T-cell (primary cell): ENCODE data around the gene FBXO47. TPM values are rescaled to one million over a fixed set of nuclear protein-coding genes. Genes with fewer than 3 reads are reported as not detected.

Source experiments
- ATAC-seq, 4 experiments: fragments of 200-7000 bp in 3 of 4; fragments of 150-1000 bp in 1 of 4; cut with Tn5 transposase; replicated peaks in 1 of 4; 1 replicate in 3 of 4; 2 replicates in 1 of 4; pipeline ENCODE4 v1.10.0; 2021; ENCODE audit warnings: moderate library complexity in 3 of 4, mild to moderate bottlenecking in 2 of 4, moderate number of reproducible peaks in 1 of 4
- CTCF ChIA-PET, 2 donors: fragments of 300-600 bp; sonication (Branson Sonifier 250); formaldehyde crosslinking; loops; one replicate each; lab custom pipeline; 2022; ENCODE audit warnings: antibody characterized with exemption in 2 of 2; lab: Charles Lee
- POLR2A ChIA-PET, 2 donors: fragments of 300-600 bp; sonication (Branson Sonifier 250); formaldehyde crosslinking; loops; one replicate each; lab custom pipeline; 2022; ENCODE audit warnings: antibody characterized with exemption in 2 of 2; lab: Charles Lee
- DNase-seq, 35 experiments: peaks; one replicate each; pipeline versions ENCODE4 v3.0.0 to v3.0.0-alpha.2; 2013 to 2023
- H3K27ac ChIP-seq: one replicate; pipeline ENCODE4 v1.5.1; 2013; ENCODE audit warnings: low read length
- H3K27me3 ChIP-seq, 2 experiments: replicated peaks in 1 of 2; 1 replicate in 1 of 2; 2 replicates in 1 of 2; pipeline versions ENCODE4 v1.6.1 to v1.7.0; 2013; ENCODE audit warnings: low read length in 1 of 2, mixed read lengths in 1 of 2; ENCODE audit not compliant: control insufficient read depth in 2 of 2, insufficient read depth in 2 of 2; ENCODE audit errors: extremely low read depth in 1 of 2
- H3K36me3 ChIP-seq, 2 donors: 1 replicate in 1 of 2; 2 replicates in 1 of 2; pipeline versions ENCODE4 v1.6.1 to v1.7.0; 2013; ENCODE audit warnings: low read length in 1 of 2; ENCODE audit not compliant: control insufficient read depth in 2 of 2, insufficient read depth in 1 of 2; ENCODE audit errors: extremely low read depth in 1 of 2
- H3K4me1 ChIP-seq, 2 experiments: 1 replicate in 1 of 2; 2 replicates in 1 of 2; pipeline versions ENCODE4 v1.6.1 to v1.7.0; 2013; ENCODE audit warnings: low read length in 2 of 2, mixed read lengths in 1 of 2; ENCODE audit not compliant: insufficient read depth in 2 of 2, control insufficient read depth in 1 of 2; ENCODE audit errors: extremely low read depth in 1 of 2
- H3K4me3 ChIP-seq, 2 donors: 1 replicate in 1 of 2; 2 replicates in 1 of 2; pipeline versions ENCODE4 v1.5.1 to v1.7.0; 2013; ENCODE audit warnings: mild to moderate bottlenecking in 2 of 2, low read length in 1 of 2, moderate library complexity in 1 of 2; ENCODE audit not compliant: control insufficient read depth in 1 of 2; ENCODE audit errors: extremely low read depth in 1 of 2
- H3K9me3 ChIP-seq: 2 replicates; pipeline ENCODE4 v1.7.0; 2013
- H3K27ac Mint-ChIP-seq, 2 donors: one replicate each; pipeline ENCODE4 v1.8.0; 2020 to 2021; ENCODE audit warnings: mild to moderate bottlenecking in 2 of 2, mixed read lengths in 2 of 2
- H3K27me3 Mint-ChIP-seq, 2 donors: one replicate each; pipeline ENCODE4 v1.8.0; 2021 to 2022; ENCODE audit warnings: mixed read lengths in 2 of 2
- H3K36me3 Mint-ChIP-seq: one replicate; pipeline ENCODE4 v1.8.0; 2021; ENCODE audit warnings: mixed read lengths
- H3K4me1 Mint-ChIP-seq, 3 donors: one replicate each; pipeline ENCODE4 v1.8.0; 2020 to 2022; ENCODE audit warnings: mixed read lengths in 3 of 3, mild to moderate bottlenecking in 1 of 3
- H3K4me3 Mint-ChIP-seq, 3 donors: one replicate each; pipeline ENCODE4 v1.8.0; 2020 to 2022; ENCODE audit warnings: mild to moderate bottlenecking in 3 of 3, mixed read lengths in 3 of 3, moderate library complexity in 3 of 3
- H3K9me3 Mint-ChIP-seq, 3 donors: one replicate each; pipeline ENCODE4 v1.8.0; 2020 to 2022; ENCODE audit warnings: mixed read lengths in 3 of 3
- WGBS: methylation state at CpG from one replicate; pipeline ENCODE4 v1.1.5; 2013; ENCODE audit warnings: missing lambda C conversion rate; ENCODE audit not compliant: insufficient coverage; 5-methylcytosine and 5-hydroxymethylcytosine counted together
- total RNA-seq, 35 experiments: library from RNA in 6 of 35; stranded (reverse) in 6 of 35; fragments of 120-200 nt in 1 of 35; gene quantifications; one replicate each; pipeline versions ENCODE4 v1.2.1 to v1.2.4 and lab custom pipeline; 2013 to 2026

The FBXO47 gene
- total RNA-seq, 5 donors from 2014 or later (not counting 1 experiment from before 2014, with no cell fraction given) = not detected

DNA sequence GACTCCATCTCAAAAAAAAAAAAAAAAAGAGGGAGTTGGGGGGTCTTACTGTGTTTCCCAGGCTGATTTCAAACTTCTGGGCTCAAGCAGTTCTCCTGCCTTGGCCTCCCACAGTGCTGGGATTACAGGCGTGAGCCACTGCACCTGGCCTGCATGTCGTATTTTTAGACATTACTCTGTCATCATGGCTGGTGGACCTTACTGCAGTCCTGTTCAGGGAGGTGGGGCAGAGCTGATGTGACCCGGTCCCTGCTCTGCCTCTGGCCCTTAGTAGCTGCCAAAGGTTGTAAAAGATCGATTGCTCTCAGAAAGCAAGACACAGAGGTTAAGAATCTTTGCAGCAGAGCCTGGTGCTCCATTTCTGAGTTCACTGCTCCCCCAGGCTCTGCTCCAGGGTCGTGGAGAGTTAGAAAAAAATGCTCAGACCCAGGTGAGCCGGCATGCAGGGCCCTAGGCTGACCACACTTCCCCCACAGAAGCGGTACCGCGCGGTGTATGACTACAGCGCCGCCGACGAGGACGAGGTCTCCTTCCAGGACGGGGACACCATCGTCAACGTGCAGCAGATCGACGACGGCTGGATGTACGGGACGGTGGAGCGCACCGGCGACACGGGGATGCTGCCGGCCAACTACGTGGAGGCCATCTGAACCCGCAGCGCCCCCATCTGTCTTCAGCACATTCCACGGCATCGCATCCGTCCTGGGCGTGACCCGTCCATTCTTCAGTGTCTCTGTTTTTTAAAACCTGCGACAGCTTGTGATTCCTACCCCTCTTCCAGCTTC lies 48.9 kb downstream of the FBXO47 start:
- Histone ChIP-seq H3K9me3 (no peaks in the 10 kb centered on the region), H3K36me3 (peaks cover 31 to 73% of the 10 kb centered on the region in 2 donors), H3K27me3 (no peaks in the 10 kb centered on the region), H3K4me1 (peaks cover 0 to 16% of the 10 kb centered on the region in 2 experiments), H3K27ac (no peak overlapping the region), H3K4me3 (no peak overlapping the region)
- ChIA-PET POLR2A (interaction anchor here in 1 of 2 donors (0.6 kb wide), 2 partner anchors 40 to 45 kb away, joined by 4 read pairs; no protein-coding TSS in a partner anchor), CTCF (interaction anchor here (0.6 kb wide), 2 partner anchors 48 to 250 kb away, joined by 3 to 5 read pairs; partner anchors contain the start of gene LASP1 (in 1 of the 2))
- Mint-ChIP-seq H3K4me1 (peaks cover 11 to 22% (median 17%) of the 10 kb centered on the region in 3 donors), H3K9me3 (no peaks in the 10 kb centered on the region), H3K27me3 (no peaks in the 10 kb centered on the region), H3K4me3 (no peak overlapping the region), H3K36me3 (peaks cover 39% of the 10 kb centered on the region), H3K27ac (no peak overlapping the region)
- 94% methylated on average over 32 of the region's 37 CpGs for WGBS
- DNase-seq (peak in 1 of 35 experiments; percentile 16), ATAC-seq (no peak)

DNA sequence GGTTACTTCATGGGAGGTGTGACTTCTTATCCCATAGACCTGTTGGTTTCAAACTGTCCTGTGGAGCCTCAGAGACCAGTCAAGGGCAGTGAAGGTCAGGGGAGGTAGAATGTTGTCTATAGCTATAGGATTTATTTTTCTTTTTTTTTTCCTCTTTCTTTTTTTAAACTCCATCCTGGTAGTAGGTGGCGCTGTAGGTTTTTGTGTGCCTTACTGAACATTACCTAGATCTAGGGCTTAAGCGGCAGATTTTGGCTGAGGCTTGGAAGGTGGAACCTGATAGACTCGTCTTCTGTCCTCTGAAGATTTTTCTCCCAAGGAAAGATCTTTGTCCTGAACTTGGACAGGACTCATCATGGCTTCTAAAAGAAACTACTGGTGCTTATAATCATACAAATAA lies 49.9 kb downstream of the FBXO47 start:
- peak in 1 of 35 experiments; percentile 2 for DNase-seq
- peaks cover 32 to 83% of the 10 kb centered on the region in 2 donors for H3K36me3 ChIP-seq
- Mint-ChIP-seq H3K27ac (peak overlapping the region; percentile 31 to 82), H3K36me3 (peaks cover 39% of the 10 kb centered on the region), H3K4me3 (no peak overlapping the region), H3K9me3 (no peaks in the 10 kb centered on the region), H3K27me3 (no peaks in the 10 kb centered on the region), H3K4me1 (peaks cover 13 to 25% (median 17%) of the 10 kb centered on the region in 3 donors)
- WGBS = no CpG with 5 or more reads among the region's 3 CpGs
- H3K9me3 ChIP-seq = no peaks in the 10 kb centered on the region
- H3K27ac ChIP-seq = no peak overlapping the region
- ChIA-PET CTCF (no interaction called here), POLR2A (interaction anchor here in 1 of 2 donors (0.6 kb wide), 1 partner anchor 46 kb away, joined by 4 read pairs; no protein-coding TSS in a partner anchor)
- H3K27me3 ChIP-seq = no peaks in the 10 kb centered on the region
- peaks cover 0 to 26% of the 10 kb centered on the region in 2 experiments for H3K4me1 ChIP-seq
- no peak overlapping the region for H3K4me3 ChIP-seq
- no peak for ATAC-seq

DNA sequence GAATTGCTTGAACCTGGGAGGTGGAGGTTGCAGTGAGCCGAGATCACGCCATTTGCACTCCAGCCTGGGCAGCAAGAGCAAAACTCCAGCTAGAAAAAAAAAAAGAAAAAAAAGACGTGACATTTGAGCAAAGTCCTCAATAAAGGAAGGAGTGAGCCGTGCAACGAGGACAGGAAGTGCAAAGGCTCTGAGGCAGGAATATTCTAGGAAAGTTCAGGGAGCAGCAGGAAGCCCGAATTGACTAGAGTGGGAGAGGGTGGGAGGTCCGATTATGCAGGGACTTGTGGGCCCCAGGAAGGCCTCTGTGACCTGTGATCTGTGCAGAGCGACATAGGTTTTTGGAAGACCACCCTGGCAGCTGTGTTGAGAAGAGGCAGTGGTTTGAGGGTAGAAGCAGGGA lies 50.4 kb downstream of the FBXO47 start:
- Mint-ChIP-seq H3K9me3 (no peaks in the 10 kb centered on the region), H3K27me3 (no peaks in the 10 kb centered on the region), H3K4me1 (peaks cover 13 to 24% (median 17%) of the 10 kb centered on the region in 3 donors), H3K36me3 (peaks cover 39% of the 10 kb centered on the region), H3K4me3 (no peak overlapping the region), H3K27ac (peak overlapping the region; percentile 31 to 82)
- Histone ChIP-seq H3K4me3 (no peak overlapping the region), H3K9me3 (no peaks in the 10 kb centered on the region), H3K4me1 (peaks cover 0 to 31% of the 10 kb centered on the region in 2 experiments), H3K27me3 (no peaks in the 10 kb centered on the region), H3K27ac (no peak overlapping the region), H3K36me3 (peaks cover 32 to 87% of the 10 kb centered on the region in 2 donors)
- ChIA-PET POLR2A (interaction anchor here in 1 of 2 donors (0.6 kb wide), 1 partner anchor 153 kb away, joined by 5 read pairs; no protein-coding TSS in a partner anchor), CTCF (interaction anchor here in 1 of 2 donors (0.7 kb wide), 1 partner anchor 115 kb away, joined by 3 read pairs; no protein-coding TSS in a partner anchor)
- no peak for DNase-seq
- ATAC-seq = no peak
- WGBS = 87% methylated on average over 8 of the region's 8 CpGs

DNA sequence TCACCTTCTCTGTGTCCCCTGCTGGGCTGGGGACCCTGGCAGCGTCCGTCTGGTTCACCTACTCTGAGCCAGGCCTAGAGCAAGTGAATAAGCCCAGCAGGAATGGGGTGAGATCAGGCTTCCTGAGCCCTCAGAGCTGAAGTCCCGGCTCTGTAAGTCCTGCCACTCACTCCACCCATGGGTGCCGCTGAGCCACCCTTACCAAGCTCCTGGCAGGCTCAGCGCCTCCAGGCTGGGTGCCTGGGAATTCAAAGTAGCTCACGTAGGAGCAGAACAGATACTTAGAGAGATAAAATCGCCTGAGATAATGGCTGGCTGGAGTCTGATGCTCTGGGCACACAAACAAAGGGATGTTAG lies 51.6 kb downstream of the FBXO47 start:
- ChIA-PET POLR2A (no interaction called here), CTCF (no interaction called here)
- H3K27ac ChIP-seq = no peak overlapping the region
- H3K27ac Mint-ChIP-seq = no peak overlapping the region
- no peaks in the 10 kb centered on the region for H3K9me3 ChIP-seq
- H3K9me3 Mint-ChIP-seq = no peaks in the 10 kb centered on the region
- H3K4me3 Mint-ChIP-seq = no peak overlapping the region
- peaks cover 0 to 39% of the 10 kb centered on the region in 2 experiments for H3K4me1 ChIP-seq
- H3K4me3 ChIP-seq = no peak overlapping the region
- DNase-seq = peak in 1 of 35 experiments; percentile 3
- ATAC-seq = no peak
- H3K36me3 ChIP-seq = peaks cover 32 to 88% of the 10 kb centered on the region in 2 donors
- peaks cover 39% of the 10 kb centered on the region for H3K36me3 Mint-ChIP-seq
- H3K27me3 Mint-ChIP-seq = no peaks in the 10 kb centered on the region
- H3K4me1 Mint-ChIP-seq = peaks cover 11 to 20% (median 17%) of the 10 kb centered on the region in 3 donors
- 97% methylated on average over 4 of the region's 7 CpGs for WGBS
- no peaks in the 10 kb centered on the region for H3K27me3 ChIP-seq

DNA sequence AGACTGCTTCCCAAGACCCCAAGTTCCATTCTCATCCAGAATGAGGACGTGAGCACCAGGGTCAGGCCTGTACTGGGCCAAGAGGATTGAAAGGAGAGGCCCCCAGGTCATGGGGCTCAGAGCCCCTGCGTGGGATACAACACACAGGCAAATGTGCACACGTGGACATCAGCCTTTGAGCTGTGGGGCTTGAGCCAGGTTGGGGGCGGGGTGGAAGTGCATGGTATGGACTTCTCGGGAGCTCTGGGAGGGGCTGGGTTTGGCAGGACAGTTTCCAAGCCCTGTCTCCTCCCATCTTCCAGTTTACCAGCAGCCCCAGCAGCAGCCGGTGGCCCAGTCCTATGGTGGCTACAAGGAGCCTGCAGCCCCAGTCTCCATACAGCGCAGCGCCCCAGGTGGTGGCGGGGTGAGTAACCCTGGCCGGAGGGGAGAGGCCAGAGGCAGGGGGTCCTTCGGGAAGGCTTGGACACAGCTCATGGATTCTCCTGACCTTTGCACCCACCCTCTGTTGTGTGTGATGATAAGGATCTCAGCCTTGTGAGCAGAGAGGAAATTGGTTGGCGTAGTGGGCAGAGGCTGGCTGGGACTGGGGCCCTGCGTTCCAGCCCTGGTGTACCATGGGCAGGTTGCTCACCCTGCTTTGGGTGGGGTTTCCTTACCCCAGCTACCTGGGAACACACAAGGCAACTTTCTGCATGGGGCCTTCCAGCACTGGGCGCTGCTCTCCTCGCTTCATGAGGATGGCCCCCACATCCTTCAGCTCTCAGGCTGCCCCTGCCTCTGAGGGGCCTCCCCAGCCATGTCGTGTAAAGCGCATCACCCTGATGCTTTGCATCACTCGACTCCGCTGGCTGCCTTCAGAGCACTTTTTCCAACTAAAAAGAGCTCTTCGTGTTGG lies 52.2 kb downstream of the FBXO47 start:
- H3K27ac Mint-ChIP-seq = peak overlapping the region in 1 of 2 donors; percentile 2
- H3K4me1 Mint-ChIP-seq = peaks cover 13 to 18% (median 13%) of the 10 kb centered on the region in 3 donors
- H3K36me3 Mint-ChIP-seq = peaks cover 35% of the 10 kb centered on the region
- H3K9me3 ChIP-seq = no peaks in the 10 kb centered on the region
- ChIA-PET POLR2A (no interaction called here), CTCF (no interaction called here)
- H3K4me3 ChIP-seq = no peak overlapping the region
- peaks cover 0 to 39% of the 10 kb centered on the region in 2 experiments for H3K4me1 ChIP-seq
- peak in 1 of 35 experiments; percentile 2 for DNase-seq
- ATAC-seq = no peak
- H3K9me3 Mint-ChIP-seq = no peaks in the 10 kb centered on the region
- peaks cover 34 to 81% of the 10 kb centered on the region in 2 donors for H3K36me3 ChIP-seq
- no peaks in the 10 kb centered on the region for H3K27me3 ChIP-seq
- no peak overlapping the region for H3K27ac ChIP-seq
- WGBS = 91% methylated on average over 8 of the region's 20 CpGs
- H3K4me3 Mint-ChIP-seq = no peak overlapping the region
- no peaks in the 10 kb centered on the region for H3K27me3 Mint-ChIP-seq
